Fibroblast of upper back skin (primary cell): ENCODE results near the gene KIF26A.

ENCODE experiments used
- DNase-seq: peaks from one replicate; pipeline ENCODE4 v3.0.0-alpha.2; 2013

KIF26A gene

GRCh38 chr14:104113631-104114420 is 24.6 kb upstream of the KIF26A start:
- no peak for DNase-seq

DNA sequence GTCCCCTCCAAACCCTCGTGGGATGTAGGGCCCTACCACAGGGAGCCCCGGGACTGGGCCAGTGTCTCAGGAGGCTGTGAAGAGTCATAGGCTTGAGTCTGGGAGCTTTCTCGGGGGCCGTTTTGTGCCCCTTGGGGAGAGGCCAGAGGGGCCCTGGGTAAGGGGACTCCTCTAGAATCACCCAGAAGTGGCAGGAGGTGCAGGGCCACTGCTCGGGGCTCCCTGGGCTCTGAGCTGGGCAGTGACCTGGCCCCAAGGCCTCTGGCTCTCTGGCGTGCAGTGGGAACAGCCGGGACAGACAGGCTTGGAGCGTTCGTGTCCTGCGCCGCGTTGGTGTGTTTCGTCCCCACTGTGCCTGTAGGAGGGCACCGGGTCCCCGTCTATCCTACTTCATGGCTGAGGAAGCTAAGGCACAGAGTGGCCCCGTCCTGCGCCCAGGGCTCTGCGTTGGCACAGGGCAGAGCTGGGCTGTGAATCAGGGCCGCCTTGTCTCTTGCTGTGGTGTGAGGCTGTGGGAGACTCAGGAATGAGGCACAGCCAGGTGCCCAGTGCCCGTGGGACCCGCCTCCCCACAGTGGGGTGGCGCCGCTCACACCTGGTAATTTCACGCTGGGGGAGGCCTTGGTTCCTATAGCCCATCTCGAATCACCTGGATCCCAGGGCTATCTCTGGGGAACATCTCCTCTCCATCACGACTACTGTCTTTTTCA is 23.8 kb upstream of the KIF26A start:
- DNase-seq: no peak

DNA sequence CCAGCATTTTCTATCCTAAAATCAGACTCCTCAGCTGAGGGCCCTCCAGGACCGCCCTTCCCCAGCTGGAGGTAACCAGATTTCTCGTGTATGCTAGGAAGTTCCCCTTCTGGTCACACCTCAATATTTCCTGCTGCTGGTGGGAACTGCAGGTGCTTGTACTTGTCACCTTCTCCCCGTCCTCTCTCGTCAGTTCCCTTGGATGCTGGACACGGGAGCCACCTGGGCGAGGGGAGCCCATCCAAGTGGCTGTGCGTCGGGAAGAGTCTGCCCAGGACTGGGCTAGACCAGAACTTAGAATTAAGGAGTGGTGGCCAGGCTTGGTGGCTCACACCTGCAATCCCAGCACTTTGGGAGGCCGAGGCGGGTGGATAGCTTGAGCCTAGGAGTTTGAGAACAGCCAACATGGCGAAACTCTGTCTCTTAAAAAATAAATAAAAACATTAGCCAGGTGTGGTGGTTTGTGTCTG is 23.2 kb upstream of the KIF26A start:
- no peak for DNase-seq

- DNase-seq: no peak
Observed at GRCh38 chr14:104115691-104116287, 22.6 kb upstream of the KIF26A start.

GRCh38 chr14:104116288-104116755 is 22.1 kb upstream of the KIF26A start:
- no peak for DNase-seq

DNA sequence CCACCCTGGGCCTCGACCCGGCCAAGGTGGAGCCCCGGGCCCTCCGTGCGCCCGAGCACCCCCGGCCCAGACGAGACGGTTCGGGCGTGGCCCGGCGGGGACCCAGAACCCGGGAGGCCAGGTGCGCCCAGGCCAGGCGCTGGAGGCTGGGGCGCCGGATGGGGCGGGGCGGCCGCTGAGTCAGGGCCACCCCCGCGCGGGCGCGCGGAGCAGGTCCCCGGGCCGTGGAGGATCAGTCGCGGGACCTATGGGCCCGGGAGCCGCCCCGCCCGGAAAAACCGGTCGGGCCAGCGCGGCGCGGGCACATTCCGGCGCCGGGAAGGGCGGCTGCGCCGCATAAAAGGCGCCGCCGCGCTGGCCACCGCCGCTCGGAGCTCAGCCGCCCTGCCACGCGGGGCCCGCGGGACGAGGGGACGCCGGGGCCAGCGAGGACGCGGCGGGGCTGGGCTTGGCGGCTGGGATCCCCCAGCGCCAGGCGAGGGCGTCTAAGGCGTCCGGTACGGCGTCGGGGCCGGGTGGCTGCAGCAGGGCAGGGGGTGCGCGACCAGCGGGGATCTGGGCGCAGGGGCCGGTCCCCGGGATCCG is 21.5 kb upstream of the KIF26A start:
- DNase-seq: no peak

- no peak for DNase-seq
Observed at GRCh38 chr14:104117341-104118005, 20.9 kb upstream of the KIF26A start.

- no peak for DNase-seq
Observed at GRCh38 chr14:104118006-104118844, 20.2 kb upstream of the KIF26A start.

- DNase-seq: no peak
Observed at GRCh38 chr14:104119119-104119487, 19.3 kb upstream of the KIF26A start.

GRCh38 chr14:104119488-104120251 is 18.7 kb upstream of the KIF26A start:
- no peak for DNase-seq

DNA sequence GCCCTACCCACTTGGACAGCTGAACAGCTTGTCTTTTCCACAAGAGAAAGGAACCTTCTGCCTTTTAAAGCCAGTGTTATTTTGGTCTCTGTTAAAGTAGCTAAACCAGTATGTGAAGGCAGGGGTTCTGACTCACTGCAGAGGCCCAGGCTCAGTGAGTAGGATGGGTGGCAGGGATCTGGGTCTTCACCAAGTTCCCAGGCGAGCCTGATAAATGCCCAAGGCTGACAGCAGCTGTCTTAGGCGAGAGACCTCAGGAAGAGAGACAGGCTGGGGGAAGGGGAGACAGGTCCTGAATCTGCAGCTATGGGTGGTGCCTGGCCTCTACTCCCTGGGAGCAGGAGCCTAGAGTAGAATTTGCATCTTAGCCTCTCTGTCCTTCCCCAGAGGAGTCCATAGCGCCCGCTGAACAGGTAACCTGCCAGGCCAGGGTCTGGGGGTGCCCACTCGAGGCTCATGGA is 18.1 kb upstream of the KIF26A start:
- DNase-seq: no peak

DNA sequence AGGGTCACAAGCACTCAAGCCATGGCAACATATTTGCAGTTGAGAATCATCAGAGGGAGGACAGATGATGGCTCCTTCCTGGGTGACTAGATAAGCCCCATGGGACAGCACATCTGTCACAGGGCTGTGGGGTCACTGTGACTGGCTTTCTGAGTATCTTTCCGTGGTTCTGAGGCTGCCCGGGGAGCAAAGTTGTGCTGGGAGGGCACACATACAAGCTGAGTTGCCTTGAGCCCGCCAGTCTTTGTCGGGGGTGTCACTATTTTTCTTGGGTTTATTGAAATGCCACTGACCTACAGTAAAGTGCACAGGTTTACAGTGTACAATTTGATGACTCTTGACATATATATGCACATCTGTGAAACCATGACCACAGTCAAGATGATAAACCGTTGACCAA is 17.2 kb upstream of the KIF26A start:
- no peak for DNase-seq

DNA sequence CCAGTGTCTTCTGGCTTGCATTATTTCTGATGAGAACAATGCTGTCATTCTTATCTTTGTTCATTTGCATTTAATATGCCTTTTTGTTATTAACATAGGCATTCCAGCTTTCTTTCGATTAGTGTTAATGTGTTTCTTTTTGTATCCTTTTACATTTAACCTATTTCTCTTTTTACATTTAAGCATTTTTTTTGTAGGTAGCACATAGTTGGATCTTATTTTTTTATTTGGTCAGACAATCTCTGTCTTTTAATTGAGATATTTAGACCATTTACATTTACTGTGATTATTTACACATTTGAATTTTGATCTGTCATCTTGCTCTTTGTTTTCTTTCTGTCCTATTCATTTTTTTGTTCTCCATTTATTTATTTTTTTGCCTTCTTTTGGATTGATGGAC is 14.5 kb upstream of the KIF26A start:
- DNase-seq: no peak

GRCh38 chr14:104125011-104125410 is 13.4 kb upstream of the KIF26A start:
- DNase-seq: no peak

GRCh38 chr14:104126753-104127152 is 11.6 kb upstream of the KIF26A start:
- no peak for DNase-seq

- DNase-seq: no peak
Observed at GRCh38 chr14:104128981-104129380, 9.4 kb upstream of the KIF26A start.

DNA sequence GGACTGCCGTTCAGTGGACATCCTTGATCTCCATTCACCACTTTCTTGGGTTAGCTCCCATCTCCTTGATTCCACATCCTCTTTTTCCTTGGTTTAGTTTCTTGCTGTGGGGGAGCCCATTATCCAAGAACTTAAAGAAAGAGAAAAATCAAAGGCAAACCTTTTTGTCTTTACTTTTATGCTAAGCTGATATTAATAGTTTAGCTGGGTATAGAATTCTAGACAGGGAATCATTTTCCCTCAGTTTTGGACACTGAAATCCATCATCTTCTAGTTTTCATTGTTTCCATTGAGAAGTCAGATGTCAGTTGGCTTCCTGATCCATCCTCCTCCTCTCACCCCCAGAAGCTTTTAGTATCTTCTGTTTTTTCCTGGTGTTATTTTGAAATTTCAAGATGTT is 8.8 kb upstream of the KIF26A start:
- DNase-seq: no peak

DNA sequence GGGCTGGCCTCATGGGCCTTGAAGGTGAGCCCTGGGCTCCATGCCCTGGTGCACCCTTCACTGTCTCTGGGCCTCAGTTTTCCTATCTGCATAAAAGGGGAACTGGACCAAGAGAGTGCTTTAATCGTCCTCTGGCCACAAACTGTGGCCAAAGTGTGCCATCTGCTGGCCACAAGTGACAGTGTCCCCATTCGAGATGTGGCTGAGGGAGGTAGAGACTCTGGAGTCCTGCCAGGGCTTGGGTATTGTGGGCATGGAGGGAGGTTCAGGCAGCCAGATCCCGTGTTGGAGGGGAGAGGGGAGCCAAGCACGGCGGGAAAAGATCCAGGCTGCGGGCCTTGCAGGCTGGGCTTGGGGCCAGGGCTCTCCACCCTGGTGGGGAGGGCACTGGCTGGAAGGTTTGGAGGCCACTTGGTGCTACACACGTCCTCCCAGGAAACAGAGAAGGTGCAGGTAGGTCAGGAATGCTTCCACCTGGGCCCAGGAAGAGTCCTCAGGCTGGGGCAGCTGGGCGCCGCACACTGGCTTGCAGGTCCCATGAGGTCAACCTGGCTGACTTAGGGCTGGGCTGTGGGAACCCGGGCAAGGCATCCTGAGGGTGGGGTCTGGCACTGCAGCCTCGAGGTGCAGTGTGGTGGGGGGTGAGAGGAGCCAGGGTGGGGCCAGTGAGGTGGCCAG is 7.3 kb upstream of the KIF26A start:
- DNase-seq: no peak

DNA sequence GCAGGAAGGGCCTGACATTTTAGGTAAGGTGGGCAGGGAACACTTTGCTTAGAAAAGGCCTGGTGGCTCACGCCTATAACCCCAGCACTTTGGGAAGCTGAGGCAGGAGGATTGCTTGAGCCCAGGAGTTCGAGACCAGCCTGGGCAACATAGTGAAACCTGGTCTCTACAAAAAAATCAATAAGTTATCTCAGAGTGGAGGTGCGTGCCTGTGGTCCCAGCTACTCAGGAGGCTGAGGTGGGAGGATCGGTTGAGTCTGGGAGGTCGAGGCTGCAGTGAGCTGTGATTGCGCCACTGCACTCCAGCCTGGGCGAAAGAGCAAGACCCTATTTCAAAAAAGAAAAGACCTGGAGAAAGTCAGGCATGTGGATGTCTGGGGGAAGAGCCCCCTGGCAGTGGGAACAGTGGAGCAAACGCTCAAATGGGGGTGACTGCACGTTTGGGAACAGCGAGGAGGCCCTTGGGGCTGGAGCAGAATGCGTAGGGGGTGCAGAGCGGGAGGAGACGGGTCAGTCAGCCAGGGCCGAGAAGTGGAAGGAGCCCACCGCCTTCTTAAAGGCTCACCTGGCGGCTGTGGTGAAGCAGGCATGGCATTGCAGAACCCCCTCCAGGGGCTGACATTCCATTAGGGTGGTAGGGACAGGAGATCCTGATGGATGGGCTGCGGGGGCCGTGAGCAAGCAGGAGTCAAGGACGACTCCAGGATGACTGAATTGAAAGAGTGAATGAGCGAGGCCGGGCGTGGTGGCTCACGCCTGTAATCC is 6.2 kb upstream of the KIF26A start:
- no peak for DNase-seq

DNA sequence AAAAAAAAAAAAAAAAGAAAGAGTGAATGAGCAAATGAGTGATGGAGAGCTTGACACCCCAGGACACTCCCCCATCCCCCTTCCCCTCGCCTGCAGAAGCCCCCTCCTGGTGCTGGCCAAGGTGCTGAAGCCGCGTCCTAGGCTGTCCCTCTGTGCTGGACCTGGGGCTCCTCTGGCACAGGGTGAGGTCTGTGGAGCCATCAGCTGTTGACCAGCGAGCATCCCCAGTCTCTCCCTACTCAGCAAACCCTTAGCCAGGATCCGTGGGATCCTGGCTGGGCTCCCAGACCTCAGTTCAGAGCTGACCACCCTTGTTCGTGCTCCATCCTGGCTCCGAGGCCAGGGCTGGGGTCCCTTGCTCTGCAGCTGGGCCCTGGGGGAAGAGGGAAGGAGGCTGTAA is 5.4 kb upstream of the KIF26A start:
- DNase-seq: no peak
